ENCODE measurements around the gene PNPLA7.

PNPLA7 gene

DNA sequence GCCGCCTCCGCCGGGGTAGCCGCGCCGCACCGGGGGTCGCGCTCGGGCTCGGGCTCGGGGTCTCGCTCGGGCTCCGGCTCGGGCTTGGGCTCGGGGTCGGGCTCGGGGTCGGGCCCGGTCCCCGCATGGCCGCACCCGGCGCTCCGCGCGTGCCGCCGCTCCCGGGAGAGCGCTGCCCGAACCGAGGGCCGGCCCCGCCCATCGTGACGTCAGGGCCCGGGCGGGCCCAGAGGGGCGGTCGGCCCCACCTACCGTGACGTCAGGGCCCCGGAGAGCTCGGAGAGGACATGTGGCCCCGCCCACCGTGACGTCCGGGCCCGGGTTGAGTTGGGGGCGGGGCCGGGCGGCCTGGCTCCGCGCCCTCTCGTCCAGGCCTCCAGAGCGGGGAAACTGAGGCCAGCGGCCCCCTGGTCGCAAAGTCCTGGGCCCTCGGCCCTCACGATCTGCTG is 91.0 kb downstream of the PNPLA7 start, which contains the start of gene NSMF:
TSS of gene NSMF (minus strand) at position 183 of the 449 bp plus-strand sequence. CDS start 232 bp downstream, outside the sequence.
- no peaks in the 10 kb centered on the region for H3K79me1 ChIP-seq (ENCODE audit: low read length)
- WGBS (ENCODE audit: extremely low coverage, insufficient coverage, low lambda C conversion rate) = no CpG with 5 or more reads among the region's 62 CpGs
- peak within 1 kb of the TSS; percentile 94 for H3K56ac ChIP-seq (ENCODE audit: low read length)
- H2BK15ac ChIP-seq (replicated peaks; ENCODE audit: low read depth) = no peak within 1 kb of the TSS
- peak within 1 kb of the TSS; percentile 24 for H3K18ac ChIP-seq (ENCODE audit: low read length)
- H3K4me1 ChIP-seq (ENCODE audit: control insufficient read depth, low read depth, low read length) = peaks cover 4% of the 10 kb centered on the region
- no peaks in the 10 kb centered on the region for H3K27me3 ChIP-seq (ENCODE audit: insufficient read depth, low read length, poor library complexity)
- no peak within 1 kb of the TSS for H2BK5ac ChIP-seq (ENCODE audit: low read length)
- no peak within 1 kb of the TSS for H3K23ac ChIP-seq (ENCODE audit: low read length)
- no peak within 1 kb of the TSS for H4K8ac ChIP-seq (ENCODE audit: low read depth, low read length)
- no peaks in the 10 kb centered on the region for H3K79me2 ChIP-seq (ENCODE audit: control insufficient read depth, insufficient read depth, low read length)
- peak within 1 kb of the TSS; percentile 89 for H3K9ac ChIP-seq (ENCODE audit: low read length)
- peak within 1 kb of the TSS; percentile 81 for H3K4me2 ChIP-seq (ENCODE audit: low read length)
- H4K5ac ChIP-seq (ENCODE audit: low read length) = no peak within 1 kb of the TSS
- no peak within 1 kb of the TSS for H3K27ac ChIP-seq (ENCODE audit: low read depth, low read length)
- no peak within 1 kb of the TSS for H2BK120ac ChIP-seq (ENCODE audit: low read depth, low read length)
- peak; percentile 90 for DNase-seq
- H3K4ac ChIP-seq (ENCODE audit: low read depth, low read length) = no peak within 1 kb of the TSS
- H2AK5ac ChIP-seq (ENCODE audit: low read length) = no peak within 1 kb of the TSS
- no peaks in the 10 kb centered on the region for H3K36me3 ChIP-seq (ENCODE audit: control insufficient read depth, insufficient read depth, low read length)
- H3K4me3 ChIP-seq (ENCODE audit: low read length) = peak within 1 kb of the TSS; percentile 61

DNA sequence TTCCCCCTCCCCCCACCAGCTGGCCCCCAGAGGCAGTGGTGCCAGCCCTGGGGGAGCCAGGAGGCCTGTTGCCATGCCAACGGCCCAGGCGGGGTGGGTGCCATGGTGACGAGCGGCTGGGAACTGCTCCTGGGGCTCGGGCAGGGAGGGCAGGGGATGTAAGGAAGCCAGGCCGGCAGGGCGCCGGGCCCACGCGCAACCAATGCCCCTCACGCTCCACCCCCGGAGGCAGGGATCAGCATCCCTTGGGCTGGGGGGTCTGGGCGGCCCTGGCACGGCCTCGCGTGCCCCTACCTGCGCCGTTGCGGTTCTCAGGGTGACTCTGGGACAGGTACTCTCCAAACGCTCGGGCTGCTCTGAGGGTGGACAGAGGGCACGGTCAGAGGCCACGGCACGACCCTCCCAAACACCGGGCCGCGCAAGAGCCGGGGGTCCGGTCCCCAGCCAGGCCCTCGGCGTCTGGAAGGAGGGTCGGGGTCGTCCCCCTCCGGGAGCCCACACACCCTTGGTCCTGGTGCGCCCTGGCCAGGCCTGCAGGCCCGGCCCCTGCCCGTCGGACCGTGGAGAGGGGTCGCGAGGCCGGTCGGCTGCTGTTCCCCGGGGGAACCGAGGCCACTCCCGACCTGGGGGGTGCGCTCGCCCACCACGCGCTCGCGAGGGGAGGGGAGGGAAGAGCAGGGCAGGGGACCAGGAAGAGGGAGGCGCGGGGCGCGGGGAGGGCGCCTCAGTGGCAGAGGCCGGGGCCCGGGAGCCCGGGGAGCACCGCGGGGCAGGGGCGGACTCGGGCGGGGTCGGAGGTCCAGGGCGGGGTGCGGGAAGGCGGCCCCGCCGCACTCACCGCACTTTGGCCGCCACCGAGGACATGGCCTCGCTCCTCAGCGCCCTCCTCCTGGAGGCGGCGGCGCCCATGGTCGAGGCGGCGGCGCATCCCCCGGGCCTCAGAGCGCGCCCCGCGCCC is 91.7 kb downstream of the PNPLA7 start:
- H3K56ac ChIP-seq (ENCODE audit: low read length) = peak overlapping the region; percentile 94
- no peak for DNase-seq
- no peak overlapping the region for H3K23ac ChIP-seq (ENCODE audit: low read length)
- H2AK5ac ChIP-seq (ENCODE audit: low read length) = no peak overlapping the region
- H4K5ac ChIP-seq (ENCODE audit: low read length) = no peak overlapping the region
- no peak overlapping the region for H3K27ac ChIP-seq (ENCODE audit: low read depth, low read length)
- H3K36me3 ChIP-seq (ENCODE audit: control insufficient read depth, insufficient read depth, low read length) = no peaks in the 10 kb centered on the region
- no peak overlapping the region for H2BK5ac ChIP-seq (ENCODE audit: low read length)
- peaks cover 4% of the 10 kb centered on the region for H3K4me1 ChIP-seq (ENCODE audit: control insufficient read depth, low read depth, low read length)
- no peaks in the 10 kb centered on the region for H3K79me1 ChIP-seq (ENCODE audit: low read length)
- peak overlapping the region; percentile 89 for H3K9ac ChIP-seq (ENCODE audit: low read length)
- H3K4me3 ChIP-seq (ENCODE audit: low read length) = peak overlapping the region; percentile 61
- H3K79me2 ChIP-seq (ENCODE audit: control insufficient read depth, insufficient read depth, low read length) = no peaks in the 10 kb centered on the region
- no peak overlapping the region for H2BK120ac ChIP-seq (ENCODE audit: low read depth, low read length)
- peak overlapping the region; percentile 81 for H3K4me2 ChIP-seq (ENCODE audit: low read length)
- H3K18ac ChIP-seq (ENCODE audit: low read length) = no peak overlapping the region
- no peak overlapping the region for H2BK15ac ChIP-seq (replicated peaks; ENCODE audit: low read depth)
- no CpG with 5 or more reads among the region's 88 CpGs for WGBS (ENCODE audit: extremely low coverage, insufficient coverage, low lambda C conversion rate)
- no peak overlapping the region for H4K8ac ChIP-seq (ENCODE audit: low read depth, low read length)
- H3K27me3 ChIP-seq (ENCODE audit: insufficient read depth, low read length, poor library complexity) = no peaks in the 10 kb centered on the region
- no peak overlapping the region for H3K4ac ChIP-seq (ENCODE audit: low read depth, low read length)

DNA sequence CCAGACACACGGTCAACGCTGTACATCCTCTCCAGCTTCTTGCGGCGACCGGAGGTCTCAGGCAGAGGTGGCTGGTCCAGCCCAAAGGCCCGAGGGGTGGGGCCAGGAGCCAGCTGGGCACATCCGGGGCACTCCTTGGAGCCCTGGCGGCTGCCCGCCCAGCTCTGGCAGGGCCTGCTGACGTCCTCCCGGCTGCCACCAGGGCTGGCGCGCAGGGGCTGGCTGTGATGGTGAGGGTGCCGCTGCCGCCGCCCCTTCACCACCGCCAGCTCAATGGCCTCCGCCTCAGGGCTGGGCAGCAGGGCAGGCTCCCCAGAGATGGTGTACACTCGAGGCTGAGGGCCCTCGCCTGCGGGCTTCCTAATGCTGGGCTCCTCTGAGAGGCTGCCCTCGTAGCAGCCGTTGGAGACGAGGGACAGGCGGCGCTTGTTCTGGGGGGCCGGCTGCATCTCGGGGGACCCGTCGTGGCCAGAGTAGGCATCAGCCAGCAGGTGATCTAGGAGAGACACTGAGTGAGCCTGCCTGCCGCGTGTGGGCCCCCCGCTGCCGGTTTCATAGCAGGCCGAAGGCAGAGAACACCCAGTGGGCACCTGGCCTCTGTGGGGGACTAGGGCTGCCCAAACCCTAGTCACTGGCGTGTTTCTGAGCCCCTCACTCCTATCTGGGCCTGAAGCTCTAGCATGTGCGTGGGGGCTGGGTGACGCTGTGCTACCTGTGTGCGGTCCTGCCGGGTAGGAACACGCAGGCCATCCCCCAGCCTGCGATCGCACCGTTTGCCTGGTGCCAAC is 92.6 kb downstream of the PNPLA7 start:
- Histone ChIP-seq H4K5ac (ENCODE audit: low read length) (no peak overlapping the region), H4K8ac (ENCODE audit: low read depth, low read length) (no peak overlapping the region), H3K36me3 (ENCODE audit: control insufficient read depth, insufficient read depth, low read length) (no peaks in the 10 kb centered on the region), H3K27me3 (ENCODE audit: insufficient read depth, low read length, poor library complexity) (no peaks in the 10 kb centered on the region), H3K4me1 (ENCODE audit: control insufficient read depth, low read depth, low read length) (peaks cover 4% of the 10 kb centered on the region), H2BK5ac (ENCODE audit: low read length) (no peak overlapping the region), H3K9ac (ENCODE audit: low read length) (peak overlapping the region; percentile 89), H2BK120ac (ENCODE audit: low read depth, low read length) (no peak overlapping the region), H2AK5ac (ENCODE audit: low read length) (no peak overlapping the region), H2BK15ac (replicated peaks; ENCODE audit: low read depth) (no peak overlapping the region), H3K18ac (ENCODE audit: low read length) (no peak overlapping the region), H3K4me3 (ENCODE audit: low read length) (no peak overlapping the region), H3K4ac (ENCODE audit: low read depth, low read length) (no peak overlapping the region), H3K79me2 (ENCODE audit: control insufficient read depth, insufficient read depth, low read length) (no peaks in the 10 kb centered on the region), H3K4me2 (ENCODE audit: low read length) (no peak overlapping the region), H3K23ac (ENCODE audit: low read length) (no peak overlapping the region), H3K27ac (ENCODE audit: low read depth, low read length) (no peak overlapping the region), H3K79me1 (ENCODE audit: low read length) (no peaks in the 10 kb centered on the region), H3K56ac (ENCODE audit: low read length) (peak overlapping the region; percentile 94)
- no CpG with 5 or more reads among the region's 44 CpGs for WGBS (ENCODE audit: extremely low coverage, insufficient coverage, low lambda C conversion rate)
- no peak for DNase-seq

DNA sequence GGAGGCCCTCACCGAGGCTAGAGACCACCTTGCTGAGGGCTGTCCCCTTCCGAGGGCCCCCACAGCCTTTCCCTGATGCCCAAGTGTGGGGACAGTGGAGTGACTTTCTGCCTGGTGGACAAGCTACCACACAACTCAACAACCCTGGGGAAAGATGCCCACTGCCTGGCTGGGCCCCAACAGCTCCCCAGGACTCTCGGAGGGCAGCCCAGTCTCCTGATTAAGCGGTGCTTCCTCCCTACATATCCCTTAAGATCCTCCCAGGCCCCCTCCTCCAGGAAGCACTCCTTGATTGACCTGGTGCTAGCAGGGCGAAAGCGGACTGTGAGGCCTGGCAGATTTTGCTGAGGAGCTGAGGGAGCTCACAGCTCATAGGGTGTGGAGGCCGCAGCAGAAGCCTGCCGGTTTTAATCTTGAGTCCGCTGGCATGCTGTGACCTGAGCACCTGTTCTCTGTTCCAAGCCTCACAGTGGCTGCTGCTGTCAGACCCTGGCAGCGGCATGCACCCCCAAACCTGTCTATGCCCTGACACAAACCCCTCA is 93.3 kb downstream of the PNPLA7 start:
- no peak overlapping the region for H2BK120ac ChIP-seq (ENCODE audit: low read depth, low read length)
- H2AK5ac ChIP-seq (ENCODE audit: low read length) = no peak overlapping the region
- H3K4ac ChIP-seq (ENCODE audit: low read depth, low read length) = no peak overlapping the region
- no peak overlapping the region for H4K8ac ChIP-seq (ENCODE audit: low read depth, low read length)
- no peak overlapping the region for H3K27ac ChIP-seq (ENCODE audit: low read depth, low read length)
- no peak overlapping the region for H3K4me2 ChIP-seq (ENCODE audit: low read length)
- peaks cover 4% of the 10 kb centered on the region for H3K4me1 ChIP-seq (ENCODE audit: control insufficient read depth, low read depth, low read length)
- no peaks in the 10 kb centered on the region for H3K79me2 ChIP-seq (ENCODE audit: control insufficient read depth, insufficient read depth, low read length)
- H2BK5ac ChIP-seq (ENCODE audit: low read length) = no peak overlapping the region
- no peaks in the 10 kb centered on the region for H3K27me3 ChIP-seq (ENCODE audit: insufficient read depth, low read length, poor library complexity)
- H3K23ac ChIP-seq (ENCODE audit: low read length) = no peak overlapping the region
- H3K4me3 ChIP-seq (ENCODE audit: low read length) = no peak overlapping the region
- no peak overlapping the region for H3K9ac ChIP-seq (ENCODE audit: low read length)
- no peak overlapping the region for H4K5ac ChIP-seq (ENCODE audit: low read length)
- no peak overlapping the region for H2BK15ac ChIP-seq (replicated peaks; ENCODE audit: low read depth)
- H3K18ac ChIP-seq (ENCODE audit: low read length) = no peak overlapping the region
- no CpG with 5 or more reads among the region's 10 CpGs for WGBS (ENCODE audit: extremely low coverage, insufficient coverage, low lambda C conversion rate)
- H3K79me1 ChIP-seq (ENCODE audit: low read length) = no peaks in the 10 kb centered on the region
- no peaks in the 10 kb centered on the region for H3K36me3 ChIP-seq (ENCODE audit: control insufficient read depth, insufficient read depth, low read length)
- DNase-seq = no peak
- H3K56ac ChIP-seq (ENCODE audit: low read length) = no peak overlapping the region

DNA sequence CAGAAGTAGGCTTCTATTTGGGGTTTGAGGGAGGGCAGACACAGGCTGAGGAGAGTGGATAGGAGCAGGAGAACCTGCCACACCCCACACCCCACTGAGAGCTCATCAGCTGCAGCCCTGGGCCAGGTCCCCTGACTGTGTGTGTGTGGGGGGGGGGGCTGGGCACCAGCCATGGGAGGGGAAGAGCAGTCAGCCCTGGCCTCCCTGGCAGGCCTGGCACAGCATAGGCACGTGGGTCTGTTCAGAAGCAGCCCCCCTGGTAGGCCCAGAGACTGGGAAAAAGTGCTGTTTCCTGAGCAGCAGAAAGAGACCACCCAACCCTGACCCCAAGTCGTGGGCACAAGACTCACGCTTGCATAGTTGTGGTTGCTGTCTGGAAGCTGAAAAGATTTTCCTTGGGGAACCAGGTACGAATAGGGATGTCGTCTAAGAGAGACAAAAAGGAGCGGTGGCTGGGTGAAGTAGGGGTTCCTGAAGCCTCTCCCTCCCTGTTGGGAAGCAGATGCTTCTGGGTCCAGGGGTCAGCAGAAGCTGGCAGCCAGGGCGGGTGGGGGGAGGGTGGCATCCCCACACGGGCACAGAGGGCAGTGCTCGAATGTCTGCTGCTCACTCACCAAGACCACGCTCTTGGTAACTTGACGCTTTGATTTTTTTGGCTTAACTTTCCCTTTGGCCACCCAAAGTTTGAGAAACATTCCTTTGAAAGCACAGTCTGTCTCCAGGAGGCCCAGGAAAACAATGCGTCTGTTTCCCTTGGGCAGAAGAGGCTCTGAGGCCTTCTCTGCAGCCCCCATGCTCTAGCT is 93.9 kb downstream of the PNPLA7 start:
- H4K8ac ChIP-seq (ENCODE audit: low read depth, low read length) = no peak overlapping the region
- H2BK120ac ChIP-seq (ENCODE audit: low read depth, low read length) = no peak overlapping the region
- H3K56ac ChIP-seq (ENCODE audit: low read length) = no peak overlapping the region
- H2AK5ac ChIP-seq (ENCODE audit: low read length) = no peak overlapping the region
- H3K79me2 ChIP-seq (ENCODE audit: control insufficient read depth, insufficient read depth, low read length) = no peaks in the 10 kb centered on the region
- H3K79me1 ChIP-seq (ENCODE audit: low read length) = no peaks in the 10 kb centered on the region
- H4K5ac ChIP-seq (ENCODE audit: low read length) = no peak overlapping the region
- no peak for DNase-seq
- H3K27ac ChIP-seq (ENCODE audit: low read depth, low read length) = no peak overlapping the region
- no peaks in the 10 kb centered on the region for H3K27me3 ChIP-seq (ENCODE audit: insufficient read depth, low read length, poor library complexity)
- H3K18ac ChIP-seq (ENCODE audit: low read length) = no peak overlapping the region
- H3K4me3 ChIP-seq (ENCODE audit: low read length) = no peak overlapping the region
- no peaks in the 10 kb centered on the region for H3K36me3 ChIP-seq (ENCODE audit: control insufficient read depth, insufficient read depth, low read length)
- H3K4me2 ChIP-seq (ENCODE audit: low read length) = no peak overlapping the region
- no peak overlapping the region for H3K4ac ChIP-seq (ENCODE audit: low read depth, low read length)
- no peak overlapping the region for H3K9ac ChIP-seq (ENCODE audit: low read length)
- no CpG with 5 or more reads among the region's 12 CpGs for WGBS (ENCODE audit: extremely low coverage, insufficient coverage, low lambda C conversion rate)
- H2BK15ac ChIP-seq (replicated peaks; ENCODE audit: low read depth) = no peak overlapping the region
- no peak overlapping the region for H3K23ac ChIP-seq (ENCODE audit: low read length)
- peaks cover 4% of the 10 kb centered on the region for H3K4me1 ChIP-seq (ENCODE audit: control insufficient read depth, low read depth, low read length)
- no peak overlapping the region for H2BK5ac ChIP-seq (ENCODE audit: low read length)
